Measurements from ENCODE around the gene PAX5.

- TF ChIP-seq, protein P1, sequence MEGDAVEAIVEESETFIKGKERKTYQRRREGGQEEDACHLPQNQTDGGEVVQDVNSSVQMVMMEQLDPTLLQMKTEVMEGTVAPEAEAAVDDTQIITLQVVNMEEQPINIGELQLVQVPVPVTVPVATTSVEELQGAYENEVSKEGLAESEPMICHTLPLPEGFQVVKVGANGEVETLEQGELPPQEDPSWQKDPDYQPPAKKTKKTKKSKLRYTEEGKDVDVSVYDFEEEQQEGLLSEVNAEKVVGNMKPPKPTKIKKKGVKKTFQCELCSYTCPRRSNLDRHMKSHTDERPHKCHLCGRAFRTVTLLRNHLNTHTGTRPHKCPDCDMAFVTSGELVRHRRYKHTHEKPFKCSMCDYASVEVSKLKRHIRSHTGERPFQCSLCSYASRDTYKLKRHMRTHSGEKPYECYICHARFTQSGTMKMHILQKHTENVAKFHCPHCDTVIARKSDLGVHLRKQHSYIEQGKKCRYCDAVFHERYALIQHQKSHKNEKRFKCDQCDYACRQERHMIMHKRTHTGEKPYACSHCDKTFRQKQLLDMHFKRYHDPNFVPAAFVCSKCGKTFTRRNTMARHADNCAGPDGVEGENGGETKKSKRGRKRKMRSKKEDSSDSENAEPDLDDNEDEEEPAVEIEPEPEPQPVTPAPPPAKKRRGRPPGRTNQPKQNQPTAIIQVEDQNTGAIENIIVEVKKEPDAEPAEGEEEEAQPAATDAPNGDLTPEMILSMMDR (IDR thresholded peaks at IDR 0.05) = no peak
- TF ChIP-seq ZFX (IDR thresholded peaks at IDR 0.05; ENCODE audit: borderline replicate concordance) = no peak
Observed at GRCh38 chr9:36865731-36866635, 168.1 kb downstream of the PAX5 start.
